GM23338 (cell line): ENCODE data around the gene BAD. TPM values are rescaled to one million over a fixed set of nuclear protein-coding genes. Genes with fewer than 3 reads are reported as not detected.

Experiments
- ATAC-seq: fragments of 200-7000 bp; cut with Tn5 transposase; 3 replicates; pipeline ENCODE4 v1.9.1; 2020
- DNase-seq: peaks from one replicate; pipeline ENCODE4 v3.0.0-alpha.2; 2015; ENCODE audit warnings: low spot score
- H2AFZ ChIP-seq: fragments of 200-600 bp; sonication (generic); 2 replicates; pipeline ENCODE4 v1.8.0; 2016; ENCODE audit warnings: antibody characterized with exemption, mild to moderate bottlenecking, moderate library complexity
- H3F3A ChIP-seq: fragments of 200-600 bp; sonication (generic); replicated peaks from 2 replicates; pipeline ENCODE4 v1.8.0; 2017; ENCODE audit warnings: antibody characterized with exemption, mixed run types, low read depth
- H3K27ac ChIP-seq: fragments of 200-600 bp; sonication (generic); 2 replicates; pipeline ENCODE4 v1.6.1; 2016; ENCODE audit warnings: low read depth
- H3K27me3 ChIP-seq: fragments of 200-600 bp; sonication (generic); 2 replicates; pipeline ENCODE4 v1.8.0; 2016; ENCODE audit warnings: mild to moderate bottlenecking, mixed run types, moderate library complexity; ENCODE audit not compliant: insufficient read depth
- H3K36me3 ChIP-seq: fragments of 200-600 bp; sonication (generic); 2 replicates; pipeline ENCODE4 v1.8.0; 2016; ENCODE audit warnings: mild to moderate bottlenecking; ENCODE audit not compliant: insufficient read depth
- H3K4me1 ChIP-seq: fragments of 200-600 bp; sonication (generic); 2 replicates; pipeline ENCODE4 v1.8.0; 2016; ENCODE audit warnings: mild to moderate bottlenecking, moderate library complexity; ENCODE audit not compliant: insufficient read depth
- H3K4me2 ChIP-seq: fragments of 200-600 bp; sonication (generic); 2 replicates; pipeline ENCODE4 v1.7.1; 2017; ENCODE audit warnings: mixed run types
- H3K4me3 ChIP-seq: fragments of 200-600 bp; sonication (generic); 2 replicates; pipeline ENCODE4 v1.6.1; 2016; ENCODE audit warnings: mixed run types
- H3K79me2 ChIP-seq: fragments of 200-600 bp; sonication (generic); replicated peaks from 2 replicates; pipeline ENCODE4 v1.8.0; 2017; ENCODE audit warnings: mild to moderate bottlenecking; ENCODE audit not compliant: insufficient read depth
- H3K9me2 ChIP-seq: fragments of 200-600 bp; sonication (generic); 2 replicates; pipeline ENCODE4 v1.8.0; 2017; ENCODE audit not compliant: insufficient read depth
- H4K20me1 ChIP-seq: fragments of 200-600 bp; sonication (generic); replicated peaks from 2 replicates; pipeline ENCODE4 v1.8.0; 2017; ENCODE audit warnings: mild to moderate bottlenecking; ENCODE audit not compliant: insufficient read depth
- H3K27ac Mint-ChIP-seq: 2 replicates; pipeline ENCODE4 v1.8.0; 2020; ENCODE audit warnings: inconsistent platforms, mild to moderate bottlenecking, moderate library complexity, mixed read lengths
- H3K27me3 Mint-ChIP-seq: 3 replicates; pipeline ENCODE4 v1.8.0; 2022; ENCODE audit warnings: low read depth, mild to moderate bottlenecking, moderate library complexity, mixed read lengths, inconsistent platforms; ENCODE audit not compliant: insufficient read depth, poor library complexity
- H3K36me3 Mint-ChIP-seq: 3 replicates; pipeline ENCODE4 v1.8.0; 2021; ENCODE audit warnings: low read depth, mild to moderate bottlenecking, inconsistent platforms, moderate library complexity, mixed read lengths
- H3K4me1 Mint-ChIP-seq: 3 replicates; pipeline ENCODE4 v1.8.0; 2020; ENCODE audit warnings: mild to moderate bottlenecking, inconsistent platforms, mixed read lengths
- H3K4me3 Mint-ChIP-seq: 3 replicates; pipeline ENCODE4 v1.8.0; 2021; ENCODE audit warnings: moderate library complexity, mild to moderate bottlenecking, inconsistent platforms, mixed read lengths
- H3K9me3 Mint-ChIP-seq: 3 replicates; pipeline ENCODE4 v1.8.0; 2020; ENCODE audit warnings: moderate library complexity, mild to moderate bottlenecking, inconsistent platforms, mixed read lengths
- CREB1 ChIP-seq: fragments of 250-450 bp; sonication (Bioruptor Pico); IDR thresholded peaks from 2 replicates; pipeline ENCODE4 v1.5.0; 2020; ENCODE audit warnings: low read depth, mild to moderate bottlenecking, moderate library complexity
- CTCF ChIP-seq, 2 experiments: fragments of 200-600 bp in 1 of 2; sonication (generic) in 1 of 2; conservative IDR thresholded peaks; 2 replicates each; pipeline versions ENCODE4 v1.5.1 to v1.6.1; 2016 to 2017; ENCODE audit warnings: antibody characterized with exemption in 2 of 2, low read depth in 2 of 2, mild to moderate bottlenecking in 2 of 2, moderate library complexity in 1 of 2
- ETS1 ChIP-seq: IDR thresholded peaks from 2 replicates; pipeline ENCODE4 v1.6.1; 2016; ENCODE audit warnings: antibody characterized with exemption
- EZH2 ChIP-seq: fragments of 200-600 bp; sonication (generic); IDR thresholded peaks from one replicate; pipeline ENCODE4 v1.8.0; 2017; ENCODE audit warnings: antibody characterized with exemption, mild to moderate bottlenecking, low read depth; ENCODE audit not compliant: unreplicated experiment
- EZH2phosphoT487 ChIP-seq: fragments of 200-600 bp; sonication (generic); IDR thresholded peaks from one replicate; pipeline ENCODE4 v1.8.1; 2018; ENCODE audit warnings: antibody characterized with exemption; ENCODE audit not compliant: unreplicated experiment
- JUNB ChIP-seq: IDR thresholded peaks from one replicate; pipeline ENCODE4 v1.6.1; 2016; ENCODE audit warnings: antibody characterized with exemption; ENCODE audit not compliant: unreplicated experiment
- NANOG ChIP-seq: IDR thresholded peaks from 2 replicates; pipeline ENCODE4 v1.6.1; 2016; ENCODE audit warnings: antibody characterized with exemption, borderline replicate concordance
- POLR2AphosphoS5 ChIP-seq: IDR thresholded peaks from 2 replicates; pipeline ENCODE4 v1.6.1; 2016; ENCODE audit warnings: antibody characterized with exemption, low read depth
- REST ChIP-seq: IDR thresholded peaks from one replicate; pipeline ENCODE4 v1.6.1; 2018; ENCODE audit warnings: antibody characterized with exemption; ENCODE audit not compliant: unreplicated experiment
- STAT1 ChIP-seq: IDR thresholded peaks from one replicate; pipeline ENCODE4 v1.6.1; 2016; ENCODE audit warnings: antibody characterized with exemption; ENCODE audit not compliant: unreplicated experiment
- ZNF114 ChIP-seq: fragments of 250-450 bp; sonication (Bioruptor Pico); IDR thresholded peaks from 2 replicates; pipeline ENCODE4 v1.5.0; 2020; ENCODE audit warnings: mild to moderate bottlenecking, moderate library complexity
- ZNF331 ChIP-seq: fragments of 250-450 bp; sonication (Bioruptor Pico); IDR thresholded peaks from 2 replicates; pipeline ENCODE4 v1.5.0; 2020; ENCODE audit warnings: low read depth, mild to moderate bottlenecking, moderate library complexity
- ZNF462 ChIP-seq: fragments of 250-450 bp; sonication (Bioruptor Pico); IDR thresholded peaks from 2 replicates; pipeline ENCODE4 v1.5.0; 2020; ENCODE audit warnings: mild to moderate bottlenecking, moderate library complexity
- polyA plus RNA-seq: library from polyadenylated mRNA; unstranded; fragments of >200 nt; fragmentation: Nextera tagmentation; extraction: Ambion mirVana; gene quantifications from 2 replicates; pipeline ENCODE4 v1.2.1, GENCODE V29; 2016
- total RNA-seq: library from RNA; depleted of rRNA; stranded (reverse); fragments of >200 nt; shearing (Covaris generic); gene quantifications from 2 replicates; pipeline ENCODE4 v1.2.3, GENCODE V29; 2014

Gene BAD
- total and polyA plus RNA-seq, 2 experiments from 2014 or later: 46.3 to 46.4 TPM

GRCh38 chr11:64222651-64223000, 61.8 kb downstream of the BAD start:
- DNase-seq (no peak), ATAC-seq (no peak)
- Histone ChIP-seq H3K27me3 (no peaks in the 10 kb centered on the region), H3K9me2 (no peaks in the 10 kb centered on the region), H3K4me2 (no peak overlapping the region), H3F3A (no peaks in the 10 kb centered on the region), H3K4me3 (no peak overlapping the region), H3K4me1 (no peaks in the 10 kb centered on the region; the same call in 1 of the 2 replicates), H3K27ac (no peak overlapping the region), H2AFZ (no peak overlapping the region), H3K79me2 (no peaks in the 10 kb centered on the region; the same call in 1 of the 2 replicates), H3K36me3 (no peaks in the 10 kb centered on the region; the same call in 1 of the 2 replicates), H4K20me1 (no peaks in the 10 kb centered on the region)
- Mint-ChIP-seq H3K4me1 (peaks cover 9% of the 10 kb centered on the region), H3K36me3 (no peaks in the 10 kb centered on the region), H3K27ac (no peak overlapping the region), H3K27me3 (peaks cover 9% of the 10 kb centered on the region), H3K9me3 (no peaks in the 10 kb centered on the region), H3K4me3 (no peak overlapping the region)
- no peak for TF ChIP-seq NANOG
- TF ChIP-seq EZH2: no peak
- TF ChIP-seq POLR2AphosphoS5: no peak
- TF ChIP-seq CREB1 (CRISPR knock-in tag): no peak
- no peak for TF ChIP-seq ETS1
- TF ChIP-seq STAT1: no peak
- no peak for TF ChIP-seq ZNF114 (CRISPR knock-in tag)
- TF ChIP-seq ZNF462 (CRISPR knock-in tag): no peak
- no peak for TF ChIP-seq ZNF331 (CRISPR knock-in tag)
- TF ChIP-seq REST: no peak
- no peak for TF ChIP-seq CTCF (conservative IDR thresholded peaks at IDR 0.05; ENCODE audit: low read depth in 2 of 2)
- no peak for TF ChIP-seq EZH2phosphoT487
- TF ChIP-seq JUNB: no peak
